ENCODE measurements around the gene P4HA2. TPM values are rescaled to one million over a fixed set of nuclear protein-coding genes. Genes with fewer than 3 reads are reported as not detected.

The P4HA2 gene
- total and polyA plus RNA-seq, 2 donors (not counting 1 experiment from before 2014, with no cell fraction given) = 184 to 553 TPM

GRCh38 chr5:132235340-132235739 is 7.7 kb upstream of the P4HA2 start:
- DNase-seq (ENCODE audit: low read depth in 2 of 2) = no peak
- Histone ChIP-seq H3K9ac (ENCODE audit: insufficient read depth, low read length) (no peak overlapping the region), H4K20me1 (ENCODE audit: control insufficient read depth, extremely low read depth, insufficient read depth, low read length) (no peaks in the 10 kb centered on the region), H2AFZ (ENCODE audit: low read length) (no peak overlapping the region), H3K27me3 (ENCODE audit: control insufficient read depth, insufficient read depth, low read length) (no peaks in the 10 kb centered on the region), H3K4me3 (replicated peaks in 1 of 4; ENCODE audit: control extremely low read depth in 1 of 4, insufficient read depth in 1 of 4, low read depth in 3 of 4, low read length in 4 of 4) (no peak overlapping the region), H3K4me2 (ENCODE audit: extremely low read depth, insufficient read depth, low read length) (no peak overlapping the region), H3K4me1 (ENCODE audit: control insufficient read depth, extremely low read depth, insufficient read depth, low read length) (no peaks in the 10 kb centered on the region), H3K27ac (ENCODE audit: insufficient read depth, low read length) (no peak overlapping the region), H3K79me2 (ENCODE audit: control insufficient read depth, insufficient read depth, low read length) (no peaks in the 10 kb centered on the region), H3K36me3 (ENCODE audit: control insufficient read depth, insufficient read depth, low read length) (no peaks in the 10 kb centered on the region), H3K9me3 (ENCODE audit: control insufficient read depth, insufficient read depth, low read depth, low read length) (no peaks in the 10 kb centered on the region)
- TF ChIP-seq CTCF (conservative IDR thresholded peaks at IDR 0.05 in 1 of 2, IDR thresholded peaks at IDR 0.05 in 1 of 2; ENCODE audit: low read depth in 1 of 2, low read length in 2 of 2) = no peak
- TF ChIP-seq EZH2 (IDR thresholded peaks at IDR 0.05; ENCODE audit: low read length, missing control alignments) = no peak

DNA sequence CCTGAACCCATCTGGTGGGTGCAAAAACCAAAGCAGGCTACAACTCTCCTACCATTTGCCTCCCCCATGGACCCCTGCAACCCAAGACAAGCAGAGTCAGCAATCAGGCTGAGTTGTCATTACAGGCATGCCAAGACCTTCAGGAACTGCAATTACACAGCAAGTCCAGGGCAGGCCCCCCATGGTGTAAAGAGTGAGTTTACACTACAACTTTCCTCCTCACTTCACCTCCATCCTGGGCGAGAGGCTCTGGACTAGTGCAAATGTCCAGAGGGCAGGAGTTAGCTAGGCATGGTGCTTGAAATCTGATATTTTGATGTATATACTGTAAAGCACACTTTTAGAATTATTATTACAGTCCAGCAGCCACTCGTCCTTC is 7.0 kb upstream of the P4HA2 start:
- no peak for DNase-seq (ENCODE audit: low read depth in 2 of 2)
- H3K9me3 ChIP-seq (ENCODE audit: control insufficient read depth, insufficient read depth, low read depth, low read length) = no peaks in the 10 kb centered on the region
- H3K4me2 ChIP-seq (ENCODE audit: extremely low read depth, insufficient read depth, low read length) = no peak overlapping the region
- no peak overlapping the region for H2AFZ ChIP-seq (ENCODE audit: low read length)
- TF ChIP-seq EZH2 (IDR thresholded peaks at IDR 0.05; ENCODE audit: low read length, missing control alignments) (no peak), CTCF (conservative IDR thresholded peaks at IDR 0.05 in 1 of 2, IDR thresholded peaks at IDR 0.05 in 1 of 2; ENCODE audit: low read depth in 1 of 2, low read length in 2 of 2) (no peak)
- no peaks in the 10 kb centered on the region for H3K27me3 ChIP-seq (ENCODE audit: control insufficient read depth, insufficient read depth, low read length)
- no peaks in the 10 kb centered on the region for H4K20me1 ChIP-seq (ENCODE audit: control insufficient read depth, extremely low read depth, insufficient read depth, low read length)
- no peak overlapping the region for H3K9ac ChIP-seq (ENCODE audit: insufficient read depth, low read length)
- no peaks in the 10 kb centered on the region for H3K79me2 ChIP-seq (ENCODE audit: control insufficient read depth, insufficient read depth, low read length)
- H3K27ac ChIP-seq (ENCODE audit: insufficient read depth, low read length) = no peak overlapping the region
- H3K36me3 ChIP-seq (ENCODE audit: control insufficient read depth, insufficient read depth, low read length) = no peaks in the 10 kb centered on the region
- H3K4me3 ChIP-seq (replicated peaks in 1 of 4; ENCODE audit: control extremely low read depth in 1 of 4, insufficient read depth in 1 of 4, low read depth in 3 of 4, low read length in 4 of 4) = no peak overlapping the region
- no peaks in the 10 kb centered on the region for H3K4me1 ChIP-seq (ENCODE audit: control insufficient read depth, extremely low read depth, insufficient read depth, low read length)

- Histone ChIP-seq H3K79me2 (ENCODE audit: control insufficient read depth, insufficient read depth, low read length) (no peaks in the 10 kb centered on the region), H3K27me3 (ENCODE audit: control insufficient read depth, insufficient read depth, low read length) (no peaks in the 10 kb centered on the region), H4K20me1 (ENCODE audit: control insufficient read depth, extremely low read depth, insufficient read depth, low read length) (no peaks in the 10 kb centered on the region), H3K4me1 (ENCODE audit: control insufficient read depth, extremely low read depth, insufficient read depth, low read length) (no peaks in the 10 kb centered on the region), H3K27ac (ENCODE audit: insufficient read depth, low read length) (no peak overlapping the region), H3K4me2 (ENCODE audit: extremely low read depth, insufficient read depth, low read length) (no peak overlapping the region), H3K9me3 (ENCODE audit: control insufficient read depth, insufficient read depth, low read depth, low read length) (no peaks in the 10 kb centered on the region), H3K4me3 (replicated peaks in 1 of 4; ENCODE audit: control extremely low read depth in 1 of 4, insufficient read depth in 1 of 4, low read depth in 3 of 4, low read length in 4 of 4) (no peak overlapping the region), H3K36me3 (ENCODE audit: control insufficient read depth, insufficient read depth, low read length) (no peaks in the 10 kb centered on the region), H3K9ac (ENCODE audit: insufficient read depth, low read length) (no peak overlapping the region), H2AFZ (ENCODE audit: low read length) (no peak overlapping the region)
- DNase-seq (ENCODE audit: low read depth in 2 of 2) = no peak
- TF ChIP-seq EZH2 (IDR thresholded peaks at IDR 0.05; ENCODE audit: low read length, missing control alignments) (no peak), CTCF (conservative IDR thresholded peaks at IDR 0.05 in 1 of 2, IDR thresholded peaks at IDR 0.05 in 1 of 2; ENCODE audit: low read depth in 1 of 2, low read length in 2 of 2) (no peak)
Observed at GRCh38 chr5:132233811-132234683, 6.4 kb upstream of the P4HA2 start.

All from fibroblast of lung (primary cell).